ENCODE measurements around the gene CACNB2.

CACNB2 gene

GRCh38 chr10:18122753-18123152 lies 17.5 kb upstream of the CACNB2 start:
- no peak for TF ChIP-seq CTCF (IDR thresholded peaks at IDR 0.05)
- no peak for DNase-seq
- H3K27ac Mint-ChIP-seq = no peak overlapping the region
- no peak overlapping the region for H3K4me3 Mint-ChIP-seq
- no peaks in the 10 kb centered on the region for H3K36me3 Mint-ChIP-seq (ENCODE audit: low read depth)
- no peaks in the 10 kb centered on the region for H3K27me3 Mint-ChIP-seq (ENCODE audit: low read depth, poor library complexity)
- no peaks in the 10 kb centered on the region for H3K4me1 Mint-ChIP-seq
- no peaks in the 10 kb centered on the region for H3K9me3 Mint-ChIP-seq

GRCh38 chr10:18133046-18133445 lies 7.2 kb upstream of the CACNB2 start:
- no peak overlapping the region for H3K4me3 Mint-ChIP-seq
- no peaks in the 10 kb centered on the region for H3K36me3 Mint-ChIP-seq (ENCODE audit: low read depth)
- peaks cover 11% of the 10 kb centered on the region for H3K4me1 Mint-ChIP-seq
- no peak for TF ChIP-seq CTCF (IDR thresholded peaks at IDR 0.05)
- H3K27me3 Mint-ChIP-seq (ENCODE audit: low read depth, poor library complexity) = peaks cover 10% of the 10 kb centered on the region
- DNase-seq = no peak
- no peak overlapping the region for H3K27ac Mint-ChIP-seq
- no peaks in the 10 kb centered on the region for H3K9me3 Mint-ChIP-seq

GRCh38 chr10:18134509-18134908 lies 5.7 kb upstream of the CACNB2 start:
- DNase-seq = no peak
- no peak overlapping the region for H3K4me3 Mint-ChIP-seq
- peaks cover 14% of the 10 kb centered on the region for H3K27me3 Mint-ChIP-seq (ENCODE audit: low read depth, poor library complexity)
- no peaks in the 10 kb centered on the region for H3K36me3 Mint-ChIP-seq (ENCODE audit: low read depth)
- no peak overlapping the region for H3K27ac Mint-ChIP-seq
- peaks cover 11% of the 10 kb centered on the region for H3K4me1 Mint-ChIP-seq
- H3K9me3 Mint-ChIP-seq = no peaks in the 10 kb centered on the region
- TF ChIP-seq CTCF (IDR thresholded peaks at IDR 0.05) = no peak

- no peaks in the 10 kb centered on the region for H3K9me3 Mint-ChIP-seq
- TF ChIP-seq CTCF (IDR thresholded peaks at IDR 0.05) = no peak
- no peak overlapping the region for H3K27ac Mint-ChIP-seq
- H3K36me3 Mint-ChIP-seq (ENCODE audit: low read depth) = no peaks in the 10 kb centered on the region
- H3K27me3 Mint-ChIP-seq (ENCODE audit: low read depth, poor library complexity) = peaks cover 16% of the 10 kb centered on the region
- no peak overlapping the region for H3K4me3 Mint-ChIP-seq
- DNase-seq = no peak
- H3K4me1 Mint-ChIP-seq = peaks cover 11% of the 10 kb centered on the region
These were observed 5.3 kb upstream of the CACNB2 start for GRCh38 chr10:18134921-18135320.

GRCh38 chr10:18136073-18136791 lies 4.0 kb upstream of the CACNB2 start:
- Mint-ChIP-seq H3K27me3 (ENCODE audit: low read depth, poor library complexity) (peaks cover 15% of the 10 kb centered on the region), H3K4me1 (peaks cover 2% of the 10 kb centered on the region), H3K9me3 (no peaks in the 10 kb centered on the region), H3K36me3 (ENCODE audit: low read depth) (no peaks in the 10 kb centered on the region), H3K27ac (no peak overlapping the region), H3K4me3 (no peak overlapping the region)
- no peak for TF ChIP-seq CTCF (IDR thresholded peaks at IDR 0.05)
- DNase-seq = no peak

GRCh38 chr10:18137111-18137510 lies 3.1 kb upstream of the CACNB2 start:
- Mint-ChIP-seq H3K9me3 (no peaks in the 10 kb centered on the region), H3K4me1 (peaks cover 10% of the 10 kb centered on the region), H3K27ac (no peak overlapping the region), H3K36me3 (ENCODE audit: low read depth) (no peaks in the 10 kb centered on the region), H3K27me3 (ENCODE audit: low read depth, poor library complexity) (peaks cover 24% of the 10 kb centered on the region), H3K4me3 (no peak overlapping the region)
- no peak for TF ChIP-seq CTCF (IDR thresholded peaks at IDR 0.05)
- DNase-seq = no peak
